Ovary (tissue), 3 donors: ENCODE measurements around the gene PRPF40B.

Experiments used
- CTCF ChIP-seq, 3 donors: fragments of 450-650 bp in 2 of 3; fragments of 200-600 bp in 1 of 3; IDR thresholded peaks; one replicate each; pipeline versions ENCODE4 v1.5.1 to v1.8.0; 2016 to 2022; ENCODE audit warnings: antibody characterized with exemption in 3 of 3, mild to moderate bottlenecking in 1 of 3
- EP300 ChIP-seq: sonication (generic); formaldehyde crosslinking; IDR thresholded peaks from one replicate; pipeline ENCODE4 v1.6.1; 2017; ENCODE audit warnings: antibody characterized with exemption
- POLR2A ChIP-seq: fragments of 450-650 bp; IDR thresholded peaks from one replicate; pipeline ENCODE4 v1.6.1; 2017; ENCODE audit warnings: antibody characterized with exemption, mild to moderate bottlenecking, moderate library complexity
- donor health status: DM: no; HTN: no; CAD: no.

DNA sequence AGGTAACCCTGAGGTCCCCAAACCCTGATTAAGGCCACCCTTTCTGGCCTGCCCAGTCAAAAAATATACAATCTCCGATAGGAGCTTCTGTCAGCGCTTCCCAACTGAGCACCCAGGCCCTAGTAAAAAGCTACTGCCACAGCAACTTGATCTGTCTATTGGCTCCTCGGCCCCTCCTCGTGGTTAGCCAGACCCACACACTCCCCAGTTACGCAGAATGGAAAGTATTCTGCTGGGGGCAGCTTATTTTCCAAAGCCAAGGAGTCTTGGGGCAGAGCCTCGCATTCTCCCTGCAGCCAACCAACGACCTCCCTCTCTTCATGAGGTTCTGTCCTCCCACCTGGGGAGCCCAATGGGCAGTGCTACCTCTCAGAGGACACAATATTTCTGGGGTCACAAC lies 51.8 kb downstream of the PRPF40B start:
- no peak for TF ChIP-seq CTCF (IDR thresholded peaks at IDR 0.05)
- no peak for TF ChIP-seq EP300
- no peak for TF ChIP-seq POLR2A
